ENCODE data around the gene KIAA0040. TPM values are rescaled to one million over a fixed set of nuclear protein-coding genes. Genes with fewer than 3 reads are reported as not detected.

KIAA0040 gene
- total RNA-seq, 1 experiment from 2014 or later = 32.4 TPM

- no peak overlapping the region for H3K4me2 ChIP-seq (ENCODE audit: low read length)
- RAD21 ChIA-PET (ENCODE audit: low non-redundant PET in 1 of 2, low total read pairs in 2 of 2, uncharacterized antibody in 2 of 2, unreplicated experiment in 2 of 2) = no interaction called here
- no peak for DNase-seq (ENCODE audit: low read depth, low spot score)
- no peak overlapping the region for H3K4me3 ChIP-seq (replicated peaks in 1 of 2; ENCODE audit: low read depth in 1 of 2, low read length in 2 of 2)
- peaks cover 3 to 25% of the 10 kb centered on the region in 2 experiments; a peak in 2 of 4 replicates for H3K4me1 ChIP-seq (ENCODE audit: control insufficient read depth in 1 of 2, insufficient read depth in 2 of 2, low read length in 2 of 2)
- no peak for TF ChIP-seq POLR2AphosphoS5 (IDR thresholded peaks at IDR 0.05; ENCODE audit: low read depth, low read length)
- TF ChIP-seq CBX3 (IDR thresholded peaks at IDR 0.05; ENCODE audit: low read depth) = no peak
- TF ChIP-seq EZH2 (IDR thresholded peaks at IDR 0.05) = no peak
- TF ChIP-seq EGR1 (IDR thresholded peaks at IDR 0.05; ENCODE audit: low read depth) = no peak
- no peak for TF ChIP-seq FOSL1 (IDR thresholded peaks at IDR 0.05; ENCODE audit: low read depth)
- no peak for ATAC-seq
- intact Hi-C loops (cut with micrococcal nuclease) = no loop called here
- no peaks in the 10 kb centered on the region for H3K9me2 ChIP-seq (ENCODE audit: insufficient read depth)
- H3K9me3 ChIP-seq (ENCODE audit: control insufficient read depth in 1 of 2, insufficient read depth in 1 of 2, low read depth in 1 of 2, low read length in 2 of 2) = no peaks in the 10 kb centered on the region
- H3K79me2 ChIP-seq (ENCODE audit: insufficient read depth, low read length) = no peaks in the 10 kb centered on the region
- POLR2A ChIA-PET = interaction anchor here (0.7 kb wide), 1 partner anchor 25 kb away, joined by 3 read pairs; no protein-coding TSS in a partner anchor
- H4K20me1 ChIP-seq (ENCODE audit: insufficient read depth) = no peaks in the 10 kb centered on the region
- BruUV-seq (replicated peaks) = no TSS peak
- H3K9ac ChIP-seq (ENCODE audit: low read length) = no peak overlapping the region
- H3K27me3 ChIP-seq (ENCODE audit: insufficient read depth, low read length) = no peaks in the 10 kb centered on the region
- H3K27ac ChIP-seq (ENCODE audit: low read depth, low read length) = no peak overlapping the region
- no peak overlapping the region for H2AFZ ChIP-seq (ENCODE audit: low read depth, low read length, poor library complexity, severe bottlenecking)
- CTCF ChIA-PET = no interaction called here
- H3K36me3 ChIP-seq (ENCODE audit: control insufficient read depth in 1 of 2, insufficient read depth in 2 of 2, low read length in 2 of 2) = no peaks in the 10 kb centered on the region
Measured at GRCh38 chr1:175219774-175220173, 27.2 kb upstream of the KIAA0040 start.

GRCh38 chr1:175218786-175219434 is 26.3 kb upstream of the KIAA0040 start:
- H3K9me2 ChIP-seq (ENCODE audit: insufficient read depth) = no peaks in the 10 kb centered on the region
- peak overlapping the region; percentile 41 for H3K4me2 ChIP-seq (ENCODE audit: low read length)
- ChIA-PET POLR2A (no interaction called here), RAD21 (ENCODE audit: low non-redundant PET in 1 of 2, low total read pairs in 2 of 2, uncharacterized antibody in 2 of 2, unreplicated experiment in 2 of 2) (no interaction called here), CTCF (no interaction called here)
- ATAC-seq = peak; percentile 54; the same call in 1 of the 2 replicates
- no peaks in the 10 kb centered on the region for H4K20me1 ChIP-seq (ENCODE audit: insufficient read depth)
- peaks cover 3 to 25% of the 10 kb centered on the region in 2 experiments; a peak in 2 of 4 replicates for H3K4me1 ChIP-seq (ENCODE audit: control insufficient read depth in 1 of 2, insufficient read depth in 2 of 2, low read length in 2 of 2)
- peak; percentile 56 for DNase-seq (ENCODE audit: low read depth, low spot score)
- H3K4me3 ChIP-seq (replicated peaks in 1 of 2; ENCODE audit: low read depth in 1 of 2, low read length in 2 of 2) = no peak overlapping the region
- no peaks in the 10 kb centered on the region for H3K79me2 ChIP-seq (ENCODE audit: insufficient read depth, low read length)
- BruUV-seq (replicated peaks) = no TSS peak
- H2AFZ ChIP-seq (ENCODE audit: low read depth, low read length, poor library complexity, severe bottlenecking) = peak overlapping the region; percentile 58
- H3K36me3 ChIP-seq (ENCODE audit: control insufficient read depth in 1 of 2, insufficient read depth in 2 of 2, low read length in 2 of 2) = no peaks in the 10 kb centered on the region
- no peaks in the 10 kb centered on the region for H3K9me3 ChIP-seq (ENCODE audit: control insufficient read depth in 1 of 2, insufficient read depth in 1 of 2, low read depth in 1 of 2, low read length in 2 of 2)
- H3K9ac ChIP-seq (ENCODE audit: low read length) = no peak overlapping the region
- H3K27me3 ChIP-seq (ENCODE audit: insufficient read depth, low read length) = no peaks in the 10 kb centered on the region
- intact Hi-C loops (cut with micrococcal nuclease) = no loop called here
- TF ChIP-seq SRF (IDR thresholded peaks at IDR 0.05; ENCODE audit: low read depth) (peak; percentile 50), CEBPB (IDR thresholded peaks at IDR 0.05; ENCODE audit: low read depth) (peak; percentile 79), CBX3 (IDR thresholded peaks at IDR 0.05; ENCODE audit: low read depth) (peak; percentile 62), POLR2AphosphoS5 (IDR thresholded peaks at IDR 0.05; ENCODE audit: low read depth, low read length) (no peak), ZFX (IDR thresholded peaks at IDR 0.05) (no peak), JUND (IDR thresholded peaks at IDR 0.05) (peak; percentile 70), FOSL1 (IDR thresholded peaks at IDR 0.05; ENCODE audit: low read depth) (peak; percentile 90), SP1 (IDR thresholded peaks at IDR 0.05; ENCODE audit: low read depth) (peak; percentile 61), MAX (IDR thresholded peaks at IDR 0.05) (no peak)
- no peak overlapping the region for H3K27ac ChIP-seq (ENCODE audit: low read depth, low read length)

All from HCT116 (cell line).